Measurements from ENCODE around the gene NTNG2.

The NTNG2 gene

GRCh38 chr9:132171702-132172101 lies 9.8 kb downstream of the NTNG2 start:
- DNase-seq (ENCODE audit: low spot score), result no peak

GRCh38 chr9:132172185-132172584 lies 10.3 kb downstream of the NTNG2 start:
- no peak for DNase-seq (ENCODE audit: low spot score)

GRCh38 chr9:132175431-132175830 lies 13.6 kb downstream of the NTNG2 start:
- no peak for DNase-seq (ENCODE audit: low spot score)

- no peak for DNase-seq (ENCODE audit: low spot score)
These were observed 14.5 kb downstream of the NTNG2 start for GRCh38 chr9:132176338-132176737.

- no peak for DNase-seq (ENCODE audit: low spot score)
These were observed 20.0 kb downstream of the NTNG2 start for GRCh38 chr9:132181796-132182313.

GRCh38 chr9:132182314-132183091 lies 20.6 kb downstream of the NTNG2 start:
- DNase-seq (ENCODE audit: low spot score), result no peak

- no peak for DNase-seq (ENCODE audit: low spot score)
These were observed 21.3 kb downstream of the NTNG2 start for GRCh38 chr9:132183134-132183533.

- no peak for DNase-seq (ENCODE audit: low spot score)
These were observed 21.9 kb downstream of the NTNG2 start for GRCh38 chr9:132183715-132184114.

GRCh38 chr9:132184124-132184523 lies 22.3 kb downstream of the NTNG2 start:
- DNase-seq (ENCODE audit: low spot score), result no peak

GRCh38 chr9:132185073-132186009 lies 23.5 kb downstream of the NTNG2 start:
- DNase-seq (ENCODE audit: low spot score), result no peak

GRCh38 chr9:132187121-132187620 lies 25.3 kb downstream of the NTNG2 start:
- no peak for DNase-seq (ENCODE audit: low spot score)

GRCh38 chr9:132190966-132191365 lies 29.1 kb downstream of the NTNG2 start:
- no peak for DNase-seq (ENCODE audit: low spot score)

- no peak for DNase-seq (ENCODE audit: low spot score)
These were observed 30.9 kb downstream of the NTNG2 start for GRCh38 chr9:132192728-132193127.

- no peak for DNase-seq (ENCODE audit: low spot score)
These were observed 31.6 kb downstream of the NTNG2 start for GRCh38 chr9:132193227-132194124.

GRCh38 chr9:132194508-132194907 lies 32.6 kb downstream of the NTNG2 start:
- DNase-seq (ENCODE audit: low spot score), result no peak

GRCh38 chr9:132197315-132197714 lies 35.5 kb downstream of the NTNG2 start:
- DNase-seq (ENCODE audit: low spot score), result no peak

- no peak for DNase-seq (ENCODE audit: low spot score)
These were observed 36.1 kb downstream of the NTNG2 start for GRCh38 chr9:132197856-132198550.

- no peak for DNase-seq (ENCODE audit: low spot score)
These were observed 37.2 kb downstream of the NTNG2 start for GRCh38 chr9:132199056-132199455.

- DNase-seq (ENCODE audit: low spot score), result no peak
These were observed 38.8 kb downstream of the NTNG2 start for GRCh38 chr9:132200706-132201105.

GRCh38 chr9:132201139-132201538 lies 39.3 kb downstream of the NTNG2 start:
- DNase-seq (ENCODE audit: low spot score), result no peak
